DND-41 (cell line): Measurements from ENCODE around the gene CCDC81.

Experiments used
- ATAC-seq: fragments of 200-7000 bp; cut with Tn5 transposase; 3 replicates; pipeline ENCODE4 v1.9.1; 2021; ENCODE audit warnings: low read depth; ENCODE audit not compliant: insufficient read depth
- DNase-seq: peaks from one replicate; pipeline ENCODE4 v3.0.0-alpha.2; 2020
- H2AFZ ChIP-seq: 2 replicates; pipeline ENCODE4 v1.6.0; 2012; ENCODE audit warnings: low read depth, low read length
- H3K27ac ChIP-seq: 2 replicates; pipeline ENCODE4 v1.5.1; 2012; ENCODE audit warnings: low read length, inconsistent platforms
- H3K27me3 ChIP-seq: fragments of 200-600 bp; sonication (generic); 2 replicates; pipeline ENCODE4 v1.6.0; 2012; ENCODE audit warnings: low read length, mild to moderate bottlenecking, inconsistent platforms; ENCODE audit not compliant: insufficient read depth, poor library complexity
- H3K36me3 ChIP-seq: 2 replicates; pipeline ENCODE4 v1.5.1; 2012; ENCODE audit warnings: low read length, inconsistent platforms; ENCODE audit not compliant: insufficient read depth
- H3K4me1 ChIP-seq: 2 replicates; pipeline ENCODE4 v1.5.1; 2012; ENCODE audit warnings: mild to moderate bottlenecking, low read length; ENCODE audit not compliant: insufficient read depth
- H3K4me2 ChIP-seq: 2 replicates; pipeline ENCODE4 v1.6.0; 2012; ENCODE audit warnings: mild to moderate bottlenecking, moderate library complexity, low read length, inconsistent platforms; ENCODE audit not compliant: insufficient read depth
- H3K4me3 ChIP-seq, 2 experiments: fragments of 200-600 bp in 1 of 2; shearing (Covaris generic) in 1 of 2; 2 replicates each; pipeline ENCODE4 v1.5.1; 2012 to 2016; ENCODE audit warnings: inconsistent platforms in 2 of 2, low read length in 2 of 2, mild to moderate bottlenecking in 2 of 2, low read depth in 1 of 2, moderate library complexity in 1 of 2
- H3K79me2 ChIP-seq: 2 replicates; pipeline ENCODE4 v1.6.0; 2012; ENCODE audit warnings: low read length, inconsistent platforms; ENCODE audit not compliant: insufficient read depth
- H3K9ac ChIP-seq: 2 replicates; pipeline ENCODE4 v1.6.0; 2012; ENCODE audit warnings: low read depth, mild to moderate bottlenecking, inconsistent platforms, low read length, moderate library complexity
- H3K9me3 ChIP-seq: 2 replicates; pipeline ENCODE4 v1.5.1; 2012; ENCODE audit warnings: low read length, moderate library complexity, mild to moderate bottlenecking, inconsistent platforms; ENCODE audit not compliant: insufficient read depth, severe bottlenecking
- H4K20me1 ChIP-seq: 2 replicates; pipeline ENCODE4 v1.6.0; 2012; ENCODE audit warnings: low read length; ENCODE audit not compliant: insufficient read depth
- CTCF ChIP-seq: IDR thresholded peaks from 2 replicates; pipeline ENCODE4 v1.5.1; 2012; ENCODE audit warnings: borderline replicate concordance, low read length, moderate library complexity, mild to moderate bottlenecking; ENCODE audit not compliant: poor library complexity, severe bottlenecking; ENCODE audit errors: extremely low read depth
- EZH2 ChIP-seq: IDR thresholded peaks from 3 replicates; pipeline ENCODE4 v1.6.1; 2012; ENCODE audit warnings: borderline replicate concordance, low read depth, mild to moderate bottlenecking, moderate library complexity, low read length, inconsistent platforms; ENCODE audit not compliant: severe bottlenecking

CCDC81 gene

DNA sequence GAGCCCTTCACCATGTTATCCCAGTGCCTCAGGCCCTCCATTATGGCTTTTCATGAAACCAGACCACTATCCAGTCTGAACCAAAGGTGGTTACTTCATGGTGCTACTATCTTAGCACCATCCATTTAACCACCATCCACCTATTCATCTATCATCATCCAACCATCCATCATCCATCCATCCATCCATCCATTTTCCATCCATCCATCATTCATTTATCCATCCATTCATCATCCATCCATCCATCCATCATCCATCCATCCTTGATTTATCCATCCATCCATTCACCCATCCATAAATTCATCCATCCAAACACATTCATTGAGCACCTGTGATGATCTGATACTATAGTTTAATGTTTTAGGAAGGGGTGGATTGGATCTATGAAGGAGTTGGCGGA is 93.5 kb downstream of the CCDC81 start:
- Histone ChIP-seq H3K36me3 (no peaks in the 10 kb centered on the region), H3K4me3 (no peak overlapping the region), H3K4me1 (no peaks in the 10 kb centered on the region), H3K27me3 (no peaks in the 10 kb centered on the region), H3K4me2 (no peak overlapping the region), H3K9ac (no peak overlapping the region), H2AFZ (no peak overlapping the region), H3K27ac (no peak overlapping the region), H3K79me2 (no peaks in the 10 kb centered on the region), H3K9me3 (no peaks in the 10 kb centered on the region), H4K20me1 (no peaks in the 10 kb centered on the region)
- no peak for ATAC-seq
- no peak for DNase-seq
- no peak for TF ChIP-seq EZH2
- no peak for TF ChIP-seq CTCF

GRCh38 chr11:86469491-86470388 is 95.1 kb downstream of the CCDC81 start:
- Histone ChIP-seq H3K4me3 (no peak overlapping the region), H3K9me3 (no peaks in the 10 kb centered on the region), H3K36me3 (no peaks in the 10 kb centered on the region), H3K27ac (no peak overlapping the region), H3K79me2 (no peaks in the 10 kb centered on the region), H4K20me1 (no peaks in the 10 kb centered on the region), H3K9ac (no peak overlapping the region), H3K4me1 (no peaks in the 10 kb centered on the region), H3K27me3 (no peaks in the 10 kb centered on the region), H2AFZ (no peak overlapping the region), H3K4me2 (no peak overlapping the region)
- TF ChIP-seq CTCF = no peak
- no peak for TF ChIP-seq EZH2
- DNase-seq (no peak), ATAC-seq (no peak)
